Muscle of leg (tissue), 11 donors: Measurements from ENCODE around the gene PPP2R5C. TPM values are rescaled to one million over a fixed set of nuclear protein-coding genes. Genes with fewer than 3 reads are reported as not detected.
A peak's percentile ranks its signal among the peaks of the same experiment; 100 is the strongest.

Source experiments
- DNase-seq: peaks from one replicate; pipeline ENCODE4 v3.0.0; 2013
- H3K27ac ChIP-seq: one replicate; pipeline ENCODE4 v1.5.1; 2013; ENCODE audit warnings: mild to moderate bottlenecking, low read length, control low read depth
- H3K27me3 ChIP-seq: one replicate; pipeline ENCODE4 v1.6.1; 2013; ENCODE audit warnings: low read length; ENCODE audit not compliant: control insufficient read depth, insufficient read depth
- H3K36me3 ChIP-seq: one replicate; pipeline ENCODE4 v1.6.1; 2013; ENCODE audit warnings: low read length; ENCODE audit not compliant: control insufficient read depth, insufficient read depth
- H3K4me1 ChIP-seq: one replicate; pipeline ENCODE4 v1.6.1; 2013; ENCODE audit warnings: low read length; ENCODE audit not compliant: control insufficient read depth, insufficient read depth
- H3K4me3 ChIP-seq: one replicate; pipeline ENCODE4 v1.5.1; 2013; ENCODE audit warnings: low read length, control low read depth
- H3K9me3 ChIP-seq: replicated peaks from 2 replicates; pipeline ENCODE4 v1.6.1; 2013; ENCODE audit warnings: low read depth, low read length; ENCODE audit not compliant: control insufficient read depth
- WGBS: methylation state at CpG from one replicate; pipeline ENCODE4 v1.1.5; 2013; ENCODE audit warnings: missing lambda C conversion rate; ENCODE audit not compliant: insufficient coverage; 5-methylcytosine and 5-hydroxymethylcytosine counted together
- polyA plus RNA-seq, 8 donors: library from polyadenylated mRNA; unstranded; fragments of 120-200 nt; gene quantifications; one replicate each; pipeline versions ENCODE4 v1.2.1 to v1.2.3, GENCODE V29; 2013; ENCODE audit warnings: inconsistent platforms in 1 of 8, low replicate concordance in 1 of 8; ENCODE audit not compliant: insufficient read length in 8 of 8, insufficient read depth in 1 of 8
- total RNA-seq: library from RNA; stranded (reverse); fragments of 120-200 nt; gene quantifications from one replicate; pipeline ENCODE4 v1.2.4, GENCODE V29; 2013

Gene PPP2R5C
- total and polyA plus RNA-seq, 9 donors: 56.9 to 79.7 (median 65.9) TPM

DNA sequence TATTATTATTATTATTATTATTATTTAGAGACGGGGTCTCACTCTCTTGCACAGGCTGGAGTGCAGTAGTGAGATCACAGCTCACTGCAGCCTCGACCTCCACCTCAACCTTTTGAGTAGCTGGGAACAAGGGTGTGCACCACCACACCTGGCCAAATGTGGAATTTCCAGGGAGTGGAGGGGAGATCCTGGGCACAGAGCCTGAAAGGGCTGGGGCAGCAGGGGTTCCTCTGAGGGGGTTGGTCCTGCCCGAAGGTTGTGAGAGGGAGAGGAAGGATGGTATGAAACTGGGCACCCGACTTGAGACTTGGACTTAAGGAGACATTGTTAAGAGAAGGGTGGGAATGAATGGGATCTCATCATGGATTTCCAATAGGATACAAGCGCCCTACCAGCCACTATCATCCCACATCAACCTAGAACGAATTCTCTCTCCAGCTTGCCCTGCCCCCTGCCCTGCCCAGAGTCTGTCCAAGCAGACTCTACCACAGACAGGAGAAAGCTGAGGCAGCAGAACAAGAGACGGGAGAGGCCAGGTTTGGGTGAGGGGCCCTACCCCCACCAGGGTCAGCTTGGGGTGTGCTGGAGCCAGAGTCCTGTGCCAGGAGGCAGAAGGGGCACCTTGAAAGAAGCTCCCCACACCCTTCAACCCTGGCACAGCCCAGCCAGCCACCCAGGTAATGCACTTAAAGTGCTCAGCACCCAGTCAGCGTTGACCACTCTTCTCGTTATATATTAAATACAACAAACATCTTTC lies 200.4 kb downstream of the PPP2R5C start:
- no peak overlapping the region for H3K4me3 ChIP-seq
- DNase-seq: no peak
- no peak overlapping the region for H3K27ac ChIP-seq
- peaks cover 23% of the 10 kb centered on the region for H3K4me1 ChIP-seq
- no peaks in the 10 kb centered on the region for H3K36me3 ChIP-seq
- H3K9me3 ChIP-seq: no peaks in the 10 kb centered on the region
- H3K27me3 ChIP-seq: no peaks in the 10 kb centered on the region
- 80% methylated on average over 3 of the region's 9 CpGs for WGBS

DNA sequence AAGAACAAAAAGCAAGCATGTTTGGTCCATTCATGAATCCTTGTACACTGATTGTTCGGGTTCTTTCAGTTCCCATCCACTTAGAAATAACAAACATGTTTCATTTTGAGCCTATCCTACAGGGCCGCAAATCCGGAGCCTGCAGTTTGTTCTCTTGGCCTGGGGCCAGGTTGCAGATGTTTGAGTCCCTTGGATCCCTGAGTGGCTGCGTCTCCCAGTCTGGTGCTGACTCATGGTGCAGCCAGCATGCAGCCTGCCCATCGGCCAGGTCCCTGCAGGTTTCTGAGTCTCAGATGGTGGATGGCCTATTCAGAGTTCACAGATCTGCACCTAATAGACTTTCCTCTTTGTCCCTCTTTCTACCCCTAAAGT lies 201.0 kb downstream of the PPP2R5C start:
- DNase-seq: peak; percentile 81
- whole genome bisulfite sequencing: 27% methylated on average over 4 of the region's 5 CpGs
- peaks cover 23% of the 10 kb centered on the region for H3K4me1 ChIP-seq
- H3K4me3 ChIP-seq: no peak overlapping the region
- H3K36me3 ChIP-seq: no peaks in the 10 kb centered on the region
- no peaks in the 10 kb centered on the region for H3K27me3 ChIP-seq
- no peak overlapping the region for H3K27ac ChIP-seq
- H3K9me3 ChIP-seq: no peaks in the 10 kb centered on the region

DNA sequence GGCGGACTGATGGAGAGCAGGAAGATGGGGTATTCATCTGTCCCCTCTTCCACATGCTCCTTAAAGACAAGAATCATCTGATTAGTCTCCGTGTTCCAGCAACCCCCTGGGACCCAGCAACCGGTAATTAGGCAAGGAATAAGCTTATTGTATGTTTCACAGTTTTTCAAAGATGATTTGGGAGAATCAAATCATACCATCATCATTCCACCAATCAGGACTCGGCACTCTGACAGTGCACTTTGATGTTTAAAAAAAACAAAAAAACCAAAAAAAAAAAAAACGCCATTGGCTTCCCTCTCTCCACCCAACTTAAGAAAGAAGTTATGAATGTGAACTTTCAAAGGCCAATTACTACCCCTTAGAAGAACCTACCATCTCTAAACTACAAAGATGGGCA lies 201.5 kb downstream of the PPP2R5C start:
- Histone ChIP-seq H3K4me1 (peaks cover 23% of the 10 kb centered on the region), H3K4me3 (no peak overlapping the region), H3K9me3 (no peaks in the 10 kb centered on the region), H3K27me3 (no peaks in the 10 kb centered on the region), H3K27ac (no peak overlapping the region), H3K36me3 (peaks cover 1% of the 10 kb centered on the region)
- no peak for DNase-seq
- no CpG with 5 or more reads among the region's 5 CpGs for WGBS

DNA sequence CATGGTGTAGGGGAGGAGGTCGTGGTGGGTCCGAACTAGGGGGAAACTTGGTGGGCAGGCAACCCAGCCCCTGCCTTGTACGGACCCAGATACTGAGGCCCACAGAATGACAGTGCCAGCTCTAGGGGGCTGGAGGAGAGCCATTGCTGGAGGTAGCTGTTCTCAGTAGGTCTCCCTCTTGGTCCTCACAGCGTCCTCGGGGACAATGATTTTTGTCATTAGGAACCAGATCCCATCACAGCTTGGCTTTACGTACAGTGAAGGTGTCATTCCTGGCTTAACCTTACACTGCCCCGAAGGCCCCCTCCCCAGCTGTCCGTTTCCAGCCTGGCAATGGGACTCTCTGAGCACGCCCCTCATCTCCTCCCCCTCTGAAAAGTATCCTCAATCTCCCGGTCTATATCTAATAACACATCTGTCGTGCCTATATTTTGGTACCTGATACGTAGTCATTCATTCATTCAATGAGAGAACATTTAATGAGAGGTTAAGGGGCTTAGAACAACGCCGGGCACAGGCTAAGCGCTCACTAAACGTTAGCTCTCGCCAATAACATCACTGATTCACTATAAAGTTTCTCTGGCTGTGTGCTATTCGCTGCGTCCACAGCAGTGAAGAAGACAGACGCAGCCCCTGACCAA lies 202.3 kb downstream of the PPP2R5C start:
- peaks cover 3% of the 10 kb centered on the region for H3K36me3 ChIP-seq
- H3K4me3 ChIP-seq: peak overlapping the region; percentile 21
- 56% methylated on average over 12 of the region's 20 CpGs for WGBS
- peaks cover 23% of the 10 kb centered on the region for H3K4me1 ChIP-seq
- peak overlapping the region; percentile 48 for H3K27ac ChIP-seq
- H3K9me3 ChIP-seq: no peaks in the 10 kb centered on the region
- peak; percentile 38 for DNase-seq
- no peaks in the 10 kb centered on the region for H3K27me3 ChIP-seq

DNA sequence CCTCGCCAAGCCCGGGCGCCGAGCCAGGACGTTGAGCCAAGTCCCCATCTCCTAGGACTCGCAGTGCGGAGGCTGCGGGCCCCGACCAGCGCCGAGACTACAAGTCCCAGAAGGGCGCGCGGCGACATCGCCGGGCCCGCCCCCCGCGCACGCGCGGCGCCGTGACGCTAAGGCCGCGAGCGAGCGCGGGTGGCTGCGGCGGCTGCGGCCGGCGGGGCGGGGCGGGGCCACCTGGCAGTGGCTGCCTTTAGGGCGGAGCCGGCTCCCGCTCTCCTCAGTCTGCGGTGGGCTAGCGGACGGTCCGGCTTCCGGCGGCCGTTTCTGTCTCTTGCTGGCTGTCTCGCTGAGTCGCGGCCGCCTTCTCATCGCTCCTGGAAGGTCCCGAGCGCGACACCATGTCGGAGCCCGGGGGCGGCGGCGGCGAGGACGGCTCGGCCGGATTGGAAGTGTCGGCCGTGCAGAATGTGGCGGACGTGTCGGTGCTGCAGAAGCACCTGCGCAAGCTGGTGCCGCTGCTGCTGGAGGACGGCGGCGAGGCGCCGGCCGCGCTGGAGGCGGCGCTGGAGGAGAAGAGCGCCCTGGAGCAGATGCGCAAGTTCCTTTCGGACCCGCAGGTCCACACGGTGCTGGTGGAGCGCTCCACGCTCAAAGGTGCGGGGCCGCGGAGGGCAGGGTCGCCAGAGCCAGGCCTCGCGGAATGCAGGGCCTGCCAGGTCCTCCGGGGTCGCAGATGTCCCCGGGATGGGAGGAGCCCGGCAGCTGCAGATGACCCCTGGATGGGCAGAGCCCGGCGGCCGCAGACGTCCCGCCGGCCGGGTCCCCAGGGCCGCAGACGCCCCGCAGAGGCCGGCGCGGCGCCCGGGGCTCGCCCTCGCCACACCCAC lies 203.0 kb downstream of the PPP2R5C start, which contains the start of gene DYNC1H1:
DYNC1H1 (plus strand) TSS at position 277 of the 884 bp plus-strand sequence; CDS start at position 396, 119 bp downstream.
- peaks cover 23% of the 10 kb centered on the region for H3K4me1 ChIP-seq
- peak; percentile 98 for DNase-seq
- under 1% methylated on average over 115 of the region's 115 CpGs for WGBS

DNA sequence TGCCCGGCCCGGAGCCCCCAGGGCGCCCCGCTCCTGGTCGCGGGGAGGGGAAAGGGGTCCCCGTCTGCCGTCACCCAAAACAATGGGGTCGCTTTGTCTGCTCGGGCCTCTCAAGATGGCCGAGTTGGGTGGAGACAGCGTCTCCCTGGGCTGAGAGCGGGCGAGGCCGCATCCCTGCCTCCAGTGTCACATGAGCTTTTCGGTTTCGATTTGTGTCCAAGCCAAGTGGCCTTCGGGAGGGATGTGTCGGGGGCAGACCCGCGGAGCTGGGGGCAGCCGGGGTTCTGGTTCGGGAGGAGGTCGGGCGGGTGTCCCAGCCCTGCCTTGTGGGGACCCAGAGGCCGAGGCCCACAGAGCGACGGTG lies 203.7 kb downstream of the PPP2R5C start:
- Histone ChIP-seq H3K4me1 (peaks cover 23% of the 10 kb centered on the region), H3K36me3 (peaks cover 9% of the 10 kb centered on the region), H3K9me3 (no peaks in the 10 kb centered on the region), H3K4me3 (peak overlapping the region; percentile 99), H3K27ac (peak overlapping the region; percentile 93), H3K27me3 (no peaks in the 10 kb centered on the region)
- under 1% methylated on average over 25 of the region's 28 CpGs for WGBS
- DNase-seq: peak; percentile 85

More for the DNA sequence above, 203.0 kb downstream of the PPP2R5C start, which contains the start of gene DYNC1H1:
- H3K4me3 ChIP-seq: peak within 1 kb of the TSS; percentile 99
- peak within 1 kb of the TSS; percentile 93 for H3K27ac ChIP-seq
- H3K27me3 ChIP-seq: no peaks in the 10 kb centered on the region
- peaks cover 7% of the 10 kb centered on the region for H3K36me3 ChIP-seq
- H3K9me3 ChIP-seq: no peaks in the 10 kb centered on the region

DNA sequence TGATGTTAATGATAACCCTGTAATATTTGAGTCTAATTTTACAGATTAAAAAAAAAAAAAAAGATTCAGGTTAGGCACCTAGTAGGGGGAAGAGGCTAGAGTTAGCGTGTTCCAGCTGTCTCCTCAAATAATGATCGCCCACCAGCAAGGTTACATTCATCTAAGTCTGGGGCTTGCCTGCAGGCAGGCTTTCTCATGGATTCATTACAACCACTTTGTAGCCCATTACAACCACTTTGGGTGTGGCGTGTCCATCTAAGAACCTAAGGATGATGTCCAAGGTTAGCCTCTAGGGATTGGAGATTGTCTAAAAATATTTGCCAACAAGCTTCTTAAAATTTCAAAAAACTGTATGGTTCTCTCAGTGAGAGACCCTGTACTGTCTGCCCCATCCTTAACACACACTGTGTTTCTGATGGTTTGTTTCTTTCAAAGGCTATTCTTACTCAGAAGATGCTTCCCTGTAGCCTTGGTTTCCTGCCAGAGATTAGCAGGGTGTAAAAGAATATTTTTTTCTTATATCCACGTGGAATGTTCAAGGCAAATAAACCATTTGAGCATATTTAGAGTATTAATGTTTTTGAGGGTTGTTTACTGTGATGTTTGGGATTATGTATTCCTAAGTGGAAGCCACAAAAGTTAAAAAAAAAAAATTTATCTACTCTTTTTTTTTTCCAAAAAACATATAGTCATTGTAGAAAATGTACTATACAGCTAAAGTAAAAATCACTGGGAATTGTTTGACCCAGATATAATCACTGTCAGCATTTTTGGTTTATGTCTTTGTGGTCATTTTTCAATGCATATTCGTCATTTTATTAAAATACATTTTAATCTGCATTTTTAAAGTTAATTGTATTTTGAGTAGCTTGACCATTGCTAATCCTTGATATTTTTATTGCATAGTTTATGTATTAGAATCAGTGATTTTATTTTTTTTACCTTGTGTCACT lies 204.5 kb downstream of the PPP2R5C start:
- Histone ChIP-seq H3K36me3 (peaks cover 11% of the 10 kb centered on the region), H3K4me1 (peaks cover 25% of the 10 kb centered on the region), H3K9me3 (no peaks in the 10 kb centered on the region), H3K27ac (peak overlapping the region; percentile 93), H3K27me3 (no peaks in the 10 kb centered on the region), H3K4me3 (peak overlapping the region; percentile 99)
- DNase-seq: peak; percentile 48
- no CpG with 5 or more reads among the region's 5 CpGs for WGBS

DNA sequence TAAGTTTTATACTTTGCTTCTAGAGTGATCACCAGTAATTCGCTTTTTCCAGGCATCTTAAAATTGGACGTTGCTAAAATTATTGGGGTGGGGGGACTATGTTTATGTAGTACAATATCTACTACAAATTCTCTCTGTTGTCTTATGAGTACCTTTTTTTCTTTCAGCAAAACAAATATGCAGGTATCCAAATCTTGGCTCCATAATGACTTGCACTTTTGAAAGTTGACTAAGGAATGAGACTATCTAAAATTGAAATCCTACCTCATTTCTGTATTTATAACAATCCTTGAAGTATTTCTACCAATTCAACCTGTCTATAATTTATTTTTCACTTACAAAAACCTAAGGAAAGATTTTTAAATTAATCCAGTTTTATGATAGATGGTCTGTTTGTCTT lies 205.2 kb downstream of the PPP2R5C start:
- DNase-seq: no peak
- Histone ChIP-seq H3K27ac (no peak overlapping the region), H3K36me3 (peaks cover 11% of the 10 kb centered on the region), H3K9me3 (no peaks in the 10 kb centered on the region), H3K27me3 (no peaks in the 10 kb centered on the region), H3K4me1 (peaks cover 24% of the 10 kb centered on the region), H3K4me3 (no peak overlapping the region)
- no CpG with 5 or more reads among the region's 2 CpGs for WGBS

DNA sequence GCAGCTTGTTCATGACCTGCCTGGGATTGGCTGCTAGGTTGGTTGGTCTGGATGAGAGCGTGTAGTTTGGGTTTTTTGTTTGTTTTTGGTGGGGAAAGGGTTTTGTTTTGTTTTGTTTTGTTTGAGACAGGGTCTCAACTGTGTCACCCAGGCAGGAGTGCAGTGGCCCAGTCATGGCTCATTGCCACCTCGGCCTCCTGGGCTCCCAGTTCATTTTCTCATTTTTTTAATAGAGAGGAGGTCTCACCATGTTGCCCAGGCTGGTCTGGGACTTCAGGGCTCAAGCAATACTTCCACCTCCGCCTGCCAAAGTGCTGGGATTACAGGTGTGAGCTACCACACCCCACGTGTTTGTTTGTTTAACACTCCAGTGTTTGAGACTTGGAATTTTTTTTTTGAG lies 206.7 kb downstream of the PPP2R5C start:
- WGBS: 80% methylated on average over 2 of the region's 4 CpGs

More for the DNA sequence above, 206.7 kb downstream of the PPP2R5C start:
- no peaks in the 10 kb centered on the region for H3K27me3 ChIP-seq
- no peak overlapping the region for H3K4me3 ChIP-seq
- no peak overlapping the region for H3K27ac ChIP-seq
- no peak for DNase-seq
- no peaks in the 10 kb centered on the region for H3K9me3 ChIP-seq
- H3K36me3 ChIP-seq: peaks cover 11% of the 10 kb centered on the region
- peaks cover 18% of the 10 kb centered on the region for H3K4me1 ChIP-seq
